ENCODE results near the gene ZNF804A.

- no peak for TF ChIP-seq CTCF (IDR thresholded peaks at IDR 0.05)
- TF ChIP-seq POLR2A (IDR thresholded peaks at IDR 0.05): no peak
- no peak for TF ChIP-seq EP300 (IDR thresholded peaks at IDR 0.05)
Measured at GRCh38 chr2:184920451-184920965, 322.2 kb downstream of the ZNF804A start.
